NCI-H510A treated with DMSO at 0.1 percent for 48 hours (cell line): ENCODE measurements around the gene RIBC1.
"Not testable (repeated sequence)": the region's sequence is repeated elsewhere in the genome, so short reads cannot be mapped to it uniquely, and the experiment has no call there.

ENCODE experiments used
- DNase-seq: peaks from one replicate; lab custom pipeline; 2025; lab: John Stamatoyannopoulos, UW

The RIBC1 gene

GRCh38 chrX:53422861-53423306 lies at the start of gene RIBC1:
RIBC1 (plus strand) TSS chrX:53422873; CDS start chrX:53426277, 3,404 bp downstream.
- DNase-seq = peak; percentile 69

GRCh38 chrX:53373307-53373706 lies 49.4 kb upstream of the RIBC1 start:
- DNase-seq = no peak

- DNase-seq = no peak
Measured at GRCh38 chrX:53374222-53374820, 48.4 kb upstream of the RIBC1 start.

GRCh38 chrX:53374923-53375322 lies 47.8 kb upstream of the RIBC1 start:
- DNase-seq = no peak

- no peak for DNase-seq
Measured at GRCh38 chrX:53376888-53377287, 45.8 kb upstream of the RIBC1 start.

GRCh38 chrX:53377464-53377863 lies 45.2 kb upstream of the RIBC1 start:
- no peak for DNase-seq

GRCh38 chrX:53379008-53379710 lies 43.5 kb upstream of the RIBC1 start:
- DNase-seq = no peak

GRCh38 chrX:53379747-53380146 lies 42.9 kb upstream of the RIBC1 start:
- DNase-seq = no peak

- DNase-seq = no peak
Measured at GRCh38 chrX:53383376-53384076, 39.1 kb upstream of the RIBC1 start.

GRCh38 chrX:53395605-53396298 lies 26.9 kb upstream of the RIBC1 start:
- no peak for DNase-seq

- DNase-seq = no peak
Measured at GRCh38 chrX:53398216-53398615, 24.5 kb upstream of the RIBC1 start.

GRCh38 chrX:53403535-53403934 lies 19.1 kb upstream of the RIBC1 start:
- no peak for DNase-seq

- DNase-seq = no peak
Measured at GRCh38 chrX:53412446-53412845, 10.2 kb upstream of the RIBC1 start.

GRCh38 chrX:53420351-53420750 lies 2.3 kb upstream of the RIBC1 start:
- not testable (repeated sequence) for DNase-seq

GRCh38 chrX:53421125-53421524 lies 1.5 kb upstream of the RIBC1 start:
- no peak for DNase-seq

GRCh38 chrX:53421772-53422085 lies 944 bp upstream of the RIBC1 start:
- no peak for DNase-seq

- peak; percentile 92 for DNase-seq
Measured at GRCh38 chrX:53422086-53422860, 400 bp upstream of the RIBC1 start, which contains the start of gene SMC1A. SMC1A (minus strand) TSS chrX:53422654; CDS start chrX:53422600, 54 bp downstream.

GRCh38 chrX:53429755-53430154 lies 7.1 kb downstream of the RIBC1 start:
- no peak for DNase-seq

- no peak for DNase-seq
Measured at GRCh38 chrX:53430231-53430630, 7.6 kb downstream of the RIBC1 start.

- peak; percentile 87 for DNase-seq
Measured at GRCh38 chrX:53433651-53434639, 11.3 kb downstream of the RIBC1 start, which contains the start of gene HSD17B10. HSD17B10 (minus strand) TSS chrX:53434370; CDS start chrX:53434345, 25 bp downstream.
